Lower leg skin (tissue), 4 donors: ENCODE measurements around the gene FDXR. TPM values are rescaled to one million over a fixed set of nuclear protein-coding genes. Genes with fewer than 3 reads are reported as not detected.

Experiments used
- DNase-seq, 2 donors: peaks; one replicate each; pipeline ENCODE4 v3.0.0-alpha.2; 2019; ENCODE audit warnings: low spot score in 2 of 2
- H3K4me3 ChIP-seq: fragments of 200-600 bp; sonication (generic); 2 replicates; pipeline ENCODE4 v1.5.1; 2017; ENCODE audit warnings: mild to moderate bottlenecking, low read depth; ENCODE audit not compliant: poor library complexity, severe bottlenecking
- POLR2A ChIP-seq, 2 donors: fragments of 450-650 bp; IDR thresholded peaks; one replicate each; pipeline ENCODE4 v1.6.1; 2016 to 2017; ENCODE audit warnings: antibody characterized with exemption in 2 of 2, mild to moderate bottlenecking in 1 of 2, moderate library complexity in 1 of 2
- WGBS, 2 donors: methylation state at CpG; one replicate each; pipeline ENCODE4 v1.1.5; 2018; 5-methylcytosine and 5-hydroxymethylcytosine counted together
- intact Hi-C: fragments of 100-400 bp; cut with DNase I; formaldehyde crosslinking; loops from one replicate; pipeline ENCODE4 v1.15.0; 2023; ENCODE audit warnings: low total_unique reads
- total RNA-seq, 4 donors: library from RNA; depleted of rRNA; stranded (reverse); fragments of >200 nt; gene quantifications; one replicate each; pipeline ENCODE4 v1.1.0, GENCODE V29; 2016
- TF ChIP-seq, protein P1 (sequence below), 3 donors: fragments of 450-650 bp; IDR thresholded peaks; one replicate each; pipeline ENCODE4 v1.5.1; 2016; ENCODE audit warnings: antibody characterized with exemption in 3 of 3, mild to moderate bottlenecking in 3 of 3, moderate library complexity in 2 of 3

Gene FDXR
- total RNA-seq, 4 donors from 2014 or later, result 21.9 to 28.0 (median 24.6) TPM

DNA sequence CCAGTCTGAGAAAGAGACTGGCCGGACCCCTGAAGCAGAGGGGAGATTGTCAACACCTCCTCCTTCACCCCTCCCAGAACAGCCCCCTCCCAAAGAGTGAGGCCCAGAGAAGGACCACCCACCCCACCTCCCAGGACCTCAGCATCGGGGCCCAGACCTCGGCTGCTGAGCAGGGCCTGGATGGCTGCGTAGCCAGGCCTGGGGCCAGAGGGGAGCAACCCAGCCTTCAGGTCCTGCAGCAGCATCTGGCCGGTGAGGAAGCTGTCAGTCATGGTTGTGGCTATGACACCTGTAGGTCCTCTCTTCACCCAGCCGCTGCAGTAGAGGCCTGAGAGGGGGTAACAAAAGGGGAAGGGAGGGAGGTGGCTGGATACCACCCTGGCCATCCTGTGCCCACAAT lies 9.9 kb downstream of the FDXR start:
- TF ChIP-seq POLR2A (IDR thresholded peaks at IDR 0.05), result no peak
- TF ChIP-seq, protein P1, sequence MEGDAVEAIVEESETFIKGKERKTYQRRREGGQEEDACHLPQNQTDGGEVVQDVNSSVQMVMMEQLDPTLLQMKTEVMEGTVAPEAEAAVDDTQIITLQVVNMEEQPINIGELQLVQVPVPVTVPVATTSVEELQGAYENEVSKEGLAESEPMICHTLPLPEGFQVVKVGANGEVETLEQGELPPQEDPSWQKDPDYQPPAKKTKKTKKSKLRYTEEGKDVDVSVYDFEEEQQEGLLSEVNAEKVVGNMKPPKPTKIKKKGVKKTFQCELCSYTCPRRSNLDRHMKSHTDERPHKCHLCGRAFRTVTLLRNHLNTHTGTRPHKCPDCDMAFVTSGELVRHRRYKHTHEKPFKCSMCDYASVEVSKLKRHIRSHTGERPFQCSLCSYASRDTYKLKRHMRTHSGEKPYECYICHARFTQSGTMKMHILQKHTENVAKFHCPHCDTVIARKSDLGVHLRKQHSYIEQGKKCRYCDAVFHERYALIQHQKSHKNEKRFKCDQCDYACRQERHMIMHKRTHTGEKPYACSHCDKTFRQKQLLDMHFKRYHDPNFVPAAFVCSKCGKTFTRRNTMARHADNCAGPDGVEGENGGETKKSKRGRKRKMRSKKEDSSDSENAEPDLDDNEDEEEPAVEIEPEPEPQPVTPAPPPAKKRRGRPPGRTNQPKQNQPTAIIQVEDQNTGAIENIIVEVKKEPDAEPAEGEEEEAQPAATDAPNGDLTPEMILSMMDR (IDR thresholded peaks at IDR 0.05), result no peak
- DNase-seq, result no peak
- intact Hi-C loops, result loop anchor here (5.0 to 10.0 kb wide), 2 partner anchors 71 to 118 kb away; partner anchors contain the start of gene NHERF1
- no peak overlapping the region for H3K4me3 ChIP-seq
- 72 to 86% methylated on average over 6 of the region's 6 CpGs for WGBS, 2 donors

DNA sequence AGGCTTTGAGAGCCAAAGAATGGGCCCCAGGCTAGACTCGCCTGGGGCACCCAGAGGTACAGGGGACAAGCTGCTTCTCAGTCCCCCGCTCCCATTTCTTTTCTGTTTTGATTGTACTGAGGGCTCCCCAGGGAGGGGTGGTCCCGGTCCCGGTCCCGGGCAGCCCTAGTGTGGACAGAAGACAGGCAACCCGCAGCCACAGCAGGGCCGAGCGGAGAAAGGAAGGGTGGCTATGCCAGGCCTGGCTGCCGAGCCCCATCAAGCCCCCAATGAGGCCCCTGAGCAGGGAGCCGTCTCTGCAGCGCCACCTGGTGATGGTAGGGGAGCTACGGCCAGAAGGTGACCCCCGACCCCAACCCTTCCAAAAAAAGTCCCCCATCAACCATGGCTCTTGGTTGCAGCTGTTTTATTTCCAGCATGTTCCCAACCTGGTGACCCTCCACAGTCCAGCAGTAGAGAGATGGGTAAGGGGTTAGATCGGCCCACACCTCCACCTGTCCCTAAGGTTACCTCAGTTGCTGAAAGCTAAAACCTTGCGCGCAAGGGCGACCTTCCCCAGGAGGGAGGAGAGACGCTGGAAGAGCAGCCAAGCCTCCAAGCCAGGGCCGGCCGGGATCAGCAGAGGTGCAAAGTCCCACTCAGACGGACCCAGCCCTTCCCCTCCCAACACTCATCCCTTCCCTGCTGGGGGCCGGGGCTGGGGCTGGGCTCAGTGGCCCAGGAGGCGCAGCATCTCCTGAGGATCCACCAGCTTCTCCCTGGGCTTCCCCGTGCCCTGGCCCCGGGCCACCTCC lies 10.5 kb downstream of the FDXR start:
- intact Hi-C loops, result loop anchor here (5.0 to 10.0 kb wide), 2 partner anchors 70 to 118 kb away; partner anchors contain the start of gene NHERF1
- DNase-seq, result no peak
- no peak overlapping the region for H3K4me3 ChIP-seq
- WGBS, 2 donors, result 46 to 51% methylated on average over 18 to 24 of the region's 25 CpGs
- no peak for TF ChIP-seq POLR2A (IDR thresholded peaks at IDR 0.05)
- TF ChIP-seq, protein P1 (IDR thresholded peaks at IDR 0.05), result peak in 1 of 3 donors; percentile 33

DNA sequence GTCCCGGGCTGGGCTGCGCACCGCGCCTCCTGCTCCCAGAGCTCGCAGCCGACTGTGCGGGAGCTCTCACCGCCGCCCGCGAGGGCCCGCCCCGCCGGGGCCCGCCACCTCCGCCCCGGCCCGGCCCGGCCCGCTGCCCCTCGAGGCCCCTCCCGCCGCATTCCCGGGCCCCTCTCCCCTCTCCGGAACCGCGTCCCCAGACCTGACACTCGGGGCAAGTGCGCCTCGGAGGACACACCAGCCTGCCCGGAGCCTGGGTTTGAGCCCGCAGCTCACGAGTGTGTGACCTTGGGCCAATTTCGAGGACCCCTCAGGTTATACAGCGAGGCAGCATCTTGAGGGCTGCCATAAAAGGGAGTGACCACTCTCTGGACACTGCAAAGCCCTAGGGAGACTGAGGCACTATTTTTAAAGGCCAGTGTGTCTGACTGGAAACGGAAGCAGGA lies 11.1 kb downstream of the FDXR start:
- intact Hi-C loops, result loop anchor here (5.0 to 10.0 kb wide), 2 partner anchors 69 to 117 kb away; partner anchors contain the start of gene NHERF1

DNA sequence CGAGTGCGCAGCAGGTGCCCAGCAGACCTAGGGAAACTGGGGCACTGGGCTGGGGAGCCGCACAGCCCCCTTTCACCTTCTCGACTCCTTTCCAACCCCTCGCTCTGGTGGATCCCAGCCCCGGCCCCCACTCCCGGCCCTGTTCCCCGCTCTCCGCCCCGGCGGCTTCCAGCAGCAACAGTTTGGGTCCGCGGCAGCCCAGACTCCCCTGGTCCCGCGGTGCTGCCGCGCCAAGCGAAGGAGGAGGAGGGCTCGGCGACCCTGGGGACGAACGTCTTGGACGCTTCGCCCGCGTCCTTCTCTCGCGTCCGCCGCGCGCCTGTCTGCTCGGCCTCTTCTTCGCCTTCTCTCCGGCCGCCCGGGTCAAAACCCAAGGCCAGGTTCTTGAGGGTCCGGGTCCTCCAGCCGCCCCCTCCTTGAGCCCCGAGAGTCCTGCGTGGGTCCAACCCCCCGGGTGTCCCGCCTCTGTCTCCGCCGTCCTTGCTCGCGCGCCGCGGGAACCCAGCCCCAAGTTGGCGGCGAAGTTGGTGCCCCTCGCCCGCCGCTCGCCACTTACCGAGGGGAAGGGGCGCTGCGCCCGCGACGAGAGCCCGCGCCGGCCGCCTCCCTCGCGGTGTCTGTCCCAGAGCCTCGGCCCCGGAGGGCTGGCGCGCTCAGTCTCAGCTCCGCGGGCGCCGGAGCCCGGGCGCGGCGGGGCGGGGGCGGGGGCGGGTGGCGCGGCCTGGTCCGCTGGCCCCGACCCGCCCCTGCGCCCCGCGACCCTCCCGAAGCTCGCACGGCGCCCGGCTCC lies 11.7 kb downstream of the FDXR start:
- WGBS, 2 donors, result 0 to 1% methylated on average over 25 to 38 of the region's 96 CpGs

More for the DNA sequence above, 11.1 kb downstream of the FDXR start:
- WGBS, 2 donors, result 6 to 25% methylated on average over 1 to 32 of the region's 36 CpGs
- H3K4me3 ChIP-seq, result no peak overlapping the region
- DNase-seq, result no peak
- TF ChIP-seq POLR2A (IDR thresholded peaks at IDR 0.05), result no peak
- TF ChIP-seq, protein P1 (IDR thresholded peaks at IDR 0.05), result no peak

DNA sequence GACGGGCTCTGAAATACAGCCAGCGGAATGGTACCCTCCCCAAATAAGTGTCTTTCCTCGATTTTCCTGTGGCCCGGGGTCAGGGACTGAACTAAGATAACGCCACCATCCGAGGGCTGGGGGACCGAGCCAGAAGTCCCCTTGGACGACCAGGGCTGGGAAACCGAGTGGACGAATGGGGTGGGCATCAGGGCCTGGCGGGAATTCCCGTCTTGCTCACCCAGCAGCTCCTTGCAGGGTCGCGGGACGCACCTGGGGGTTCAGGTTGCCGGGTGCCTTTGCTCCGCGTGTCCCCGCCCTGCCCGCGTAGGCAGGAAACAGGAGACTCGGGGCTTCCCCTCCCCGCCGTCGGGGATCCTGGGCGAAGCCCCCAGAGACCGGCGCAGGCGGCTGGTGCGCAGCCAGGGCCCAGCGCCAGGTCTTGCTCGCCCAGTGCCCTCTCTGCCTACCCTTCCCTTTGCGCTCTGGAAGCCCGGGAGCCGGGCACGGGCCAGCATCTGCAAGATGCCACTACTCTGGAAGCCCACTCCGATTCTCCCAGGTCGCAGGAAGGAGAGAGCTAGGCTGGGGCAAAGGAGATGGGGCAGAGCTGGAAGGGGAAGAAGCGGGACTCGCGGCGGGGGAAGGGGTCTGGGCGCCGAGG lies 12.4 kb downstream of the FDXR start:
- DNase-seq, result no peak
- TF ChIP-seq, protein P1 (IDR thresholded peaks at IDR 0.05), result no peak
- TF ChIP-seq POLR2A (IDR thresholded peaks at IDR 0.05), result no peak
- no peak overlapping the region for H3K4me3 ChIP-seq
- 2 to 3% methylated on average over 25 to 42 of the region's 44 CpGs for WGBS, 2 donors
- intact Hi-C loops, result loop anchor here (5.0 to 10.0 kb wide), 2 partner anchors 68 to 116 kb away; partner anchors contain the start of gene NHERF1

More for the DNA sequence above, 11.7 kb downstream of the FDXR start:
- intact Hi-C loops, result loop anchor here (5.0 to 10.0 kb wide), 2 partner anchors 69 to 116 kb away; partner anchors contain the start of gene NHERF1
- H3K4me3 ChIP-seq, result no peak overlapping the region
- DNase-seq, result no peak
- no peak for TF ChIP-seq POLR2A (IDR thresholded peaks at IDR 0.05)
- TF ChIP-seq, protein P1 (IDR thresholded peaks at IDR 0.05), result no peak
